ENCODE measurements around the gene MRPS21. TPM values are rescaled to one million over a fixed set of nuclear protein-coding genes. Genes with fewer than 3 reads are reported as not detected.

The MRPS21 gene
- total RNA-seq: 10 to 100 TPM; 64.5 to 81.4 (median 72.6) TPM
- 110 TPM for polyA plus RNA-seq
- long read RNA-seq, donor 1, transcript MRPS21-202 (3 exons, 1,226 nt): major isoform, 35 of 58 reads
- long read RNA-seq, donor 1, transcript MRPS21-201 (2 exons, 1,462 nt): minor isoform, 17 of 58 reads
- long read RNA-seq, donor 1, partial matches to known transcripts: 0 of 58 reads
- long read RNA-seq, donor 1, other reads (novel, unspliced or antisense): 6 of 58 reads
- long read RNA-seq, donor 2, transcript MRPS21-202 (3 exons, 1,226 nt): major isoform, 48 of 69 reads
- long read RNA-seq, donor 2, transcript MRPS21-201 (2 exons, 1,462 nt): minor isoform, 16 of 69 reads
- long read RNA-seq, donor 2, partial matches to known transcripts: 0 of 69 reads
- long read RNA-seq, donor 2, other reads (novel, unspliced or antisense): 5 of 69 reads
- long read RNA-seq, donor 3, transcript MRPS21-202 (3 exons, 1,226 nt): minor isoform, 19 of 57 reads
- long read RNA-seq, donor 3, transcript MRPS21-201 (2 exons, 1,462 nt): major isoform, 32 of 57 reads
- long read RNA-seq, donor 3, partial matches to known transcripts: 0 of 57 reads
- long read RNA-seq, donor 3, other reads (novel, unspliced or antisense): 6 of 57 reads
- long read RNA-seq, donor 4, transcript MRPS21-202 (3 exons, 1,226 nt): major isoform, 36 of 61 reads
- long read RNA-seq, donor 4, transcript MRPS21-201 (2 exons, 1,462 nt): minor isoform, 21 of 61 reads
- long read RNA-seq, donor 4, partial matches to known transcripts: 0 of 61 reads
- long read RNA-seq, donor 4, other reads (novel, unspliced or antisense): 4 of 61 reads

DNA sequence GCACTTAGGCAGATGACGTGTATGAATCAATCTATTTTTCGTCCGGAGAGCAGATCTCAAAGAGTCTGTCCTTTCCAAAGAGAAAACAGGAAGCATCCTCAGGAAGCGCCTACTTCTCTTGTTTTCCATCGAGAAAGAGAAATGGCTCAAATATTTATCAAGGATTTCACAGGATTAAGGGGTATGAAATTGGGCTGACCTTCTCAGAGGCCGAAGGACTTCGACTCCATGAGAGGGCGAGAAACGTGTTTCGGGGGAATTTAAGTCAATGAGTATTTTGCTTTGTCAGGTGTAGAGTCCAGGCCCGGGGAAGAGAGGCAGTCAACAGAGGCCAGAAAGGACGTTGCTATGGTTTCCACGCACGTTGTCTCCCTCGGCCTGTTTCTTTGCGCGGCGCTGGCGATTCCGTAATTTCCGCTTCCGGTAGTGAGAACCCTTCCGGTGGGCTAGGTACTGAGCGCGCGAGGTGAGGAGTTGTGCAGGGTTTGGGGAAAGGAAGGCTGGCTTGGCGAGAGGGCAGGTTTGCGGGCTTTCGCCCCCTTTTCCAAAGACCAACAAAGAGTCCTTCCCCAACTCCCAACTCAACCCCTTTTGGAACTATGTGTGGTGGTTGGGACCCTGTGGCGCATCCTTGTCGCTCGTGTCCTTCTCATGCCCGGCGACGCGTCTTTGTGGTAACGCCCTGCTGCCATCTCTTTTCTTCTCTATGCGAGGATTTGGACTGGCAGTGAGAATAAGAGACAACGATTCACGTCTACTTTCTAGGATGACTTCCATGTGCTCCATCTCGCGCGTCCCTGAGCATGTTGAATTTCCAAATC is at the start of gene MRPS21:
Gene MRPS21, plus strand, starts transcription at position 429 of the 821 bp plus-strand sequence. CDS start 506 bp downstream, outside the sequence.
- H3K27ac ChIP-seq (ENCODE audit: low read length): peak within 1 kb of the TSS; percentile 94
- DNase-seq (peak; percentile 92 to 94 (median 94)), ATAC-seq (peak; percentile 98)
- no peaks in the 10 kb centered on the region for H3K9me3 ChIP-seq (ENCODE audit: control insufficient read depth, low read length)
- no peaks in the 10 kb centered on the region for H3K4me1 ChIP-seq (ENCODE audit: control insufficient read depth, insufficient read depth, low read length)
- 6% methylated on average over 43 of the region's 43 CpGs for WGBS
- peak within 1 kb of the TSS; percentile 95 for H3K4me3 ChIP-seq (ENCODE audit: low read length)
- intact Hi-C loops (cut with DNase I): no loop called here
- H3K27me3 ChIP-seq (ENCODE audit: control insufficient read depth, insufficient read depth): no peaks in the 10 kb centered on the region

GRCh38 chr1:150249936-150250335 is 43.7 kb upstream of the MRPS21 start:
- no peaks in the 10 kb centered on the region for H3K27me3 ChIP-seq (ENCODE audit: control insufficient read depth, insufficient read depth)
- no peak overlapping the region for H3K27ac ChIP-seq (ENCODE audit: low read length)
- H3K9me3 ChIP-seq (ENCODE audit: control insufficient read depth, low read length): no peaks in the 10 kb centered on the region
- intact Hi-C loops (cut with DNase I): loop anchor here in 1 of 4 donors (10.0 kb wide), 1 partner anchor 75 kb away; the partner anchor contains the start of gene PRPF3
- 83% methylated on average over 2 of the region's 2 CpGs for WGBS
- H3K4me3 ChIP-seq (ENCODE audit: low read length): no peak overlapping the region
- ATAC-seq (no peak), DNase-seq (no peak)
- no peaks in the 10 kb centered on the region for H3K4me1 ChIP-seq (ENCODE audit: control insufficient read depth, insufficient read depth, low read length)

DNA sequence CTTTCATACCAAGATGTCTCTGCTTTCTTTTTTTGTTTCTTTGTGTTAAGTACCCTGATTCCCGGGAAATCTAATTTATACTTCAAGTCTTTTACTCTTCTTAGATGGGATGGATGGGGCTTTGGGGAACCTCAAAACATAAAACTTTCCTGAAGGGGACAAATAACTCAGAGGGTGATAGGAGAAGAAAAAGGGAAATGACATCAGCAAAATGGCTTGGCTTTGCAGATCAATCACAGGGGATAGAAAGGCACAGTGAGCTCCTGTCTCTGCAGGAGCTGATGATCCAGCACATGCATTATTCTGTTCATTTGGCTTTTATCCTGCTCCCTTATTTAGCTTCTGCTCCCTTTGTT is 37.5 kb upstream of the MRPS21 start:
- H3K27ac ChIP-seq (ENCODE audit: low read length): peak overlapping the region; percentile 33
- intact Hi-C loops (cut with DNase I): loop anchor here in 3 of 4 donors (1.0 to 10.0 kb wide), 3 partner anchors 25 to 69 kb away; partner anchors contain the start of gene PRPF3 (in 1 of the 3)
- ATAC-seq (no peak), DNase-seq (no peak)
- H3K9me3 ChIP-seq (ENCODE audit: control insufficient read depth, low read length): no peaks in the 10 kb centered on the region
- 5% methylated on average over 1 of the region's 1 CpG for WGBS
- peaks cover 2% of the 10 kb centered on the region for H3K4me1 ChIP-seq (ENCODE audit: control insufficient read depth, insufficient read depth, low read length)
- no peaks in the 10 kb centered on the region for H3K27me3 ChIP-seq (ENCODE audit: control insufficient read depth, insufficient read depth)
- no peak overlapping the region for H3K4me3 ChIP-seq (ENCODE audit: low read length)

GRCh38 chr1:150256554-150257341 is 36.9 kb upstream of the MRPS21 start:
- no peaks in the 10 kb centered on the region for H3K27me3 ChIP-seq (ENCODE audit: control insufficient read depth, insufficient read depth)
- WGBS: 25% methylated on average over 14 of the region's 14 CpGs
- H3K27ac ChIP-seq (ENCODE audit: low read length): peak overlapping the region; percentile 33
- H3K4me3 ChIP-seq (ENCODE audit: low read length): no peak overlapping the region
- intact Hi-C loops (cut with DNase I): loop anchor here in 3 of 4 donors (1.0 to 10.0 kb wide), 3 partner anchors 24 to 68 kb away; partner anchors contain the start of gene PRPF3 (in 1 of the 3)
- H3K4me1 ChIP-seq (ENCODE audit: control insufficient read depth, insufficient read depth, low read length): peaks cover 2% of the 10 kb centered on the region
- no peak for DNase-seq
- H3K9me3 ChIP-seq (ENCODE audit: control insufficient read depth, low read length): no peaks in the 10 kb centered on the region
- no peak for ATAC-seq

GRCh38 chr1:150257624-150258585 is 35.8 kb upstream of the MRPS21 start, which contains the start of gene CA14:
CA14 (plus strand) TSS chr1:150257774; CDS start chr1:150258129, 355 bp downstream.
- ATAC-seq: peak in 1 of 2 donors; percentile 21
- Histone ChIP-seq H3K27me3 (ENCODE audit: control insufficient read depth, insufficient read depth) (no peaks in the 10 kb centered on the region), H3K4me1 (ENCODE audit: control insufficient read depth, insufficient read depth, low read length) (peaks cover 2% of the 10 kb centered on the region), H3K4me3 (ENCODE audit: low read length) (peak within 1 kb of the TSS; percentile 45), H3K9me3 (ENCODE audit: control insufficient read depth, low read length) (no peaks in the 10 kb centered on the region), H3K27ac (ENCODE audit: low read length) (peak within 1 kb of the TSS; percentile 57)
- 35% methylated on average over 13 of the region's 13 CpGs for WGBS
- DNase-seq: peak in 2 of 3 donors; percentile 64 to 72
- intact Hi-C loops (cut with DNase I): loop anchor here in 2 of 4 donors (2.0 to 10.0 kb wide), 2 partner anchors 23 to 67 kb away; partner anchors contain the start of gene PRPF3 (in 1 of the 2)

GRCh38 chr1:150259217-150259616 is 34.4 kb upstream of the MRPS21 start:
- no peaks in the 10 kb centered on the region for H3K27me3 ChIP-seq (ENCODE audit: control insufficient read depth, insufficient read depth)
- peaks cover 2% of the 10 kb centered on the region for H3K4me1 ChIP-seq (ENCODE audit: control insufficient read depth, insufficient read depth, low read length)
- intact Hi-C loops (cut with DNase I): loop anchor here in 1 of 4 donors (10.0 kb wide), 1 partner anchor 66 kb away; the partner anchor contains the start of gene PRPF3
- DNase-seq (peak in 1 of 3 donors; percentile 60), ATAC-seq (peak; percentile 14 to 20)
- peak overlapping the region; percentile 9 for H3K27ac ChIP-seq (ENCODE audit: low read length)
- H3K4me3 ChIP-seq (ENCODE audit: low read length): no peak overlapping the region
- WGBS: 51% methylated on average over 4 of the region's 4 CpGs
- H3K9me3 ChIP-seq (ENCODE audit: control insufficient read depth, low read length): no peaks in the 10 kb centered on the region

GRCh38 chr1:150259758-150260669 is 33.6 kb upstream of the MRPS21 start:
- H3K4me1 ChIP-seq (ENCODE audit: control insufficient read depth, insufficient read depth, low read length): peaks cover 2% of the 10 kb centered on the region
- DNase-seq (peak in 2 of 3 donors; percentile 64 to 65), ATAC-seq (peak; percentile 48 to 65)
- 17% methylated on average over 11 of the region's 11 CpGs for WGBS
- H3K27me3 ChIP-seq (ENCODE audit: control insufficient read depth, insufficient read depth): no peaks in the 10 kb centered on the region
- H3K27ac ChIP-seq (ENCODE audit: low read length): peak overlapping the region; percentile 9
- H3K4me3 ChIP-seq (ENCODE audit: low read length): no peak overlapping the region
- intact Hi-C loops (cut with DNase I): loop anchor here in 1 of 4 donors (10.0 kb wide), 1 partner anchor 65 kb away; the partner anchor contains the start of gene PRPF3
- H3K9me3 ChIP-seq (ENCODE audit: control insufficient read depth, low read length): no peaks in the 10 kb centered on the region

DNA sequence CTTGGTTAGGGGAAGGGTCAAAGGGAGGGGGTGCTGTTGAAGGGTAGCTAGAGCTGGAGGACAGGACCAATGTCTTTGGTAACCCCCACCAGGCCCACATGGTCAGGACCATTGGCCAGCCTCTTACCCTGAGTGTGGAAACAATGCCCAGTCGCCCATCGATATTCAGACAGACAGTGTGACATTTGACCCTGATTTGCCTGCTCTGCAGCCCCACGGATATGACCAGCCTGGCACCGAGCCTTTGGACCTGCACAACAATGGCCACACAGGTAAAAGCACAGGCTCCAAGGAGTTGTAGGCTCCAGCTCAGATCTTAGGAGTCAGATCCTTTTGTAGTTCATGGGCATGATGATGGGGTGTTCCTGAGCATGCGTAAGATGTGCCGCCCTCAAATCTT is 32.3 kb upstream of the MRPS21 start:
- 86% methylated on average over 6 of the region's 6 CpGs for WGBS
- intact Hi-C loops (cut with DNase I): no loop called here
- ATAC-seq: no peak
- H3K4me1 ChIP-seq (ENCODE audit: control insufficient read depth, insufficient read depth, low read length): no peaks in the 10 kb centered on the region
- DNase-seq: no peak
- no peaks in the 10 kb centered on the region for H3K9me3 ChIP-seq (ENCODE audit: control insufficient read depth, low read length)
- no peaks in the 10 kb centered on the region for H3K27me3 ChIP-seq (ENCODE audit: control insufficient read depth, insufficient read depth)
- H3K27ac ChIP-seq (ENCODE audit: low read length): no peak overlapping the region
- no peak overlapping the region for H3K4me3 ChIP-seq (ENCODE audit: low read length)
